Activated T-cell treated with anti-CD3 and anti-CD28 coated beads for 1 hour (primary cell): ENCODE measurements around the gene FAM151B.
A peak's percentile ranks its signal among the peaks of the same experiment; 100 is the strongest.
"Not testable (repeated sequence)": the region's sequence is repeated elsewhere in the genome, so short reads cannot be mapped to it uniquely, and the experiment has no call there.

Experiments
- DNase-seq: peaks from one replicate; pipeline ENCODE4 v3.0.0-alpha.2; 2020; ENCODE audit warnings: low read depth

Gene FAM151B

GRCh38 chr5:80487829-80488721 lies at the start of gene FAM151B:
Gene FAM151B (plus strand): TSS chr5:80488100. CDS start chr5:80488124, 24 bp downstream.
- DNase-seq: peak; percentile 54

GRCh38 chr5:80438739-80439138 lies 49.2 kb upstream of the FAM151B start:
- DNase-seq: no peak

GRCh38 chr5:80439213-80439612 lies 48.7 kb upstream of the FAM151B start:
- DNase-seq: no peak

GRCh38 chr5:80442742-80443141 lies 45.2 kb upstream of the FAM151B start:
- DNase-seq: no peak

- no peak for DNase-seq
Measured at GRCh38 chr5:80453366-80453765, 34.5 kb upstream of the FAM151B start.

- no peak for DNase-seq
Measured at GRCh38 chr5:80463269-80463668, 24.6 kb upstream of the FAM151B start.

- no peak for DNase-seq
Measured at GRCh38 chr5:80466669-80467485, 21.0 kb upstream of the FAM151B start.

GRCh38 chr5:80468131-80468530 lies 19.8 kb upstream of the FAM151B start:
- DNase-seq: no peak

GRCh38 chr5:80470631-80471030 lies 17.3 kb upstream of the FAM151B start:
- DNase-seq: not testable (repeated sequence)

- no peak for DNase-seq
Measured at GRCh38 chr5:80474929-80475328, 13.0 kb upstream of the FAM151B start.

- no peak for DNase-seq
Measured at GRCh38 chr5:80479713-80480112, 8.2 kb upstream of the FAM151B start.

- no peak for DNase-seq
Measured at GRCh38 chr5:80480354-80480753, 7.5 kb upstream of the FAM151B start.

GRCh38 chr5:80481019-80481893 lies 6.6 kb upstream of the FAM151B start:
- no peak for DNase-seq

- no peak for DNase-seq
Measured at GRCh38 chr5:80482578-80482977, 5.3 kb upstream of the FAM151B start.

- no peak for DNase-seq
Measured at GRCh38 chr5:80483636-80484232, 4.2 kb upstream of the FAM151B start.

- no peak for DNase-seq
Measured at GRCh38 chr5:80487444-80487828, 464 bp upstream of the FAM151B start.

- DNase-seq: no peak
Measured at GRCh38 chr5:80491296-80491695, 3.4 kb downstream of the FAM151B start.

GRCh38 chr5:80492741-80493140 lies 4.8 kb downstream of the FAM151B start:
- no peak for DNase-seq

- not testable (repeated sequence) for DNase-seq
Measured at GRCh38 chr5:80493443-80493842, 5.5 kb downstream of the FAM151B start.

- DNase-seq: no peak
Measured at GRCh38 chr5:80495891-80496290, 8.0 kb downstream of the FAM151B start.

- DNase-seq: no peak
Measured at GRCh38 chr5:80502800-80503199, 14.9 kb downstream of the FAM151B start.

- DNase-seq: no peak
Measured at GRCh38 chr5:80503641-80504040, 15.7 kb downstream of the FAM151B start.
